GM18907 (cell line): Measurements from ENCODE around the gene NFIA.

Experiments
- ATAC-seq: cut with Tn5 transposase; IDR thresholded peaks from one replicate; pipeline ENCODE4 v1.9.1; 2021; ENCODE audit warnings: mild to moderate bottlenecking, moderate library complexity; ENCODE audit not compliant: unreplicated experiment

The NFIA gene

GRCh38 chr1:61207416-61207815 is 125.1 kb downstream of the NFIA start:
- no peak for ATAC-seq

- no peak for ATAC-seq
These were observed 125.8 kb downstream of the NFIA start for GRCh38 chr1:61208172-61208571.

- no peak for ATAC-seq
These were observed 126.5 kb downstream of the NFIA start for GRCh38 chr1:61208831-61209230.

- no peak for ATAC-seq
These were observed 128.2 kb downstream of the NFIA start for GRCh38 chr1:61210435-61211154.

GRCh38 chr1:61213245-61214011 is 131.1 kb downstream of the NFIA start:
- no peak for ATAC-seq

GRCh38 chr1:61215119-61215518 is 132.8 kb downstream of the NFIA start:
- no peak for ATAC-seq

- no peak for ATAC-seq
These were observed 133.4 kb downstream of the NFIA start for GRCh38 chr1:61215676-61216289.

GRCh38 chr1:61220536-61220935 is 138.2 kb downstream of the NFIA start:
- ATAC-seq = no peak

- no peak for ATAC-seq
These were observed 139.3 kb downstream of the NFIA start for GRCh38 chr1:61221642-61222041.

GRCh38 chr1:61222240-61222639 is 139.9 kb downstream of the NFIA start:
- ATAC-seq = no peak

GRCh38 chr1:61223140-61223539 is 140.8 kb downstream of the NFIA start:
- ATAC-seq = no peak

GRCh38 chr1:61224609-61225008 is 142.2 kb downstream of the NFIA start:
- no peak for ATAC-seq

- ATAC-seq = no peak
These were observed 143.1 kb downstream of the NFIA start for GRCh38 chr1:61225478-61225877.

- no peak for ATAC-seq
These were observed 144.6 kb downstream of the NFIA start for GRCh38 chr1:61226791-61227567.

GRCh38 chr1:61227857-61228550 is 145.6 kb downstream of the NFIA start:
- no peak for ATAC-seq

GRCh38 chr1:61230523-61230922 is 148.2 kb downstream of the NFIA start:
- ATAC-seq = no peak

- no peak for ATAC-seq
These were observed 149.4 kb downstream of the NFIA start for GRCh38 chr1:61231795-61232194.

GRCh38 chr1:61233121-61233660 is 150.8 kb downstream of the NFIA start:
- no peak for ATAC-seq

- no peak for ATAC-seq
These were observed 152.2 kb downstream of the NFIA start for GRCh38 chr1:61234587-61234919.

- no peak for ATAC-seq
These were observed 154.8 kb downstream of the NFIA start for GRCh38 chr1:61237147-61237546.
